ENCODE results near the gene FBXO41.

Gene FBXO41

DNA sequence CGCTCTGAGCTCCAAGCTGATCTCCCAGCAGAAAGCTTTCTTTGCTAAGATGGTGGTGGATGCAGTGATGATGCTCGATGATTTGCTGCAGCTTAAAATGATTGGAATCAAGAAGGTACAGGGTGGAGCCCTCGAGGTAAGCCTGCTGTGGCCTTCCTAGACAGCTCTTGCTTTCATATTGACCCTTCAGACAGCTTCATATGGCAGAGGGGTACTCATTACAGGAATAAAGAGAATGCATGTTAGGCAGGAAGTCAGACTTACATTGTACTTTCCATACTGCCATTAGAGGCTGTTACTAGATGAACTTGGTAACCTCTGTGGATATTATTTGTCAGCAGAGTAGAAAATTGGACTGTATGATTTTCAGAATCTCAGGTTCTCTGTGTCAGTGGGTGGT is 39.7 kb downstream of the FBXO41 start:
- DNase-seq (ENCODE audit: low read depth) = no peak

DNA sequence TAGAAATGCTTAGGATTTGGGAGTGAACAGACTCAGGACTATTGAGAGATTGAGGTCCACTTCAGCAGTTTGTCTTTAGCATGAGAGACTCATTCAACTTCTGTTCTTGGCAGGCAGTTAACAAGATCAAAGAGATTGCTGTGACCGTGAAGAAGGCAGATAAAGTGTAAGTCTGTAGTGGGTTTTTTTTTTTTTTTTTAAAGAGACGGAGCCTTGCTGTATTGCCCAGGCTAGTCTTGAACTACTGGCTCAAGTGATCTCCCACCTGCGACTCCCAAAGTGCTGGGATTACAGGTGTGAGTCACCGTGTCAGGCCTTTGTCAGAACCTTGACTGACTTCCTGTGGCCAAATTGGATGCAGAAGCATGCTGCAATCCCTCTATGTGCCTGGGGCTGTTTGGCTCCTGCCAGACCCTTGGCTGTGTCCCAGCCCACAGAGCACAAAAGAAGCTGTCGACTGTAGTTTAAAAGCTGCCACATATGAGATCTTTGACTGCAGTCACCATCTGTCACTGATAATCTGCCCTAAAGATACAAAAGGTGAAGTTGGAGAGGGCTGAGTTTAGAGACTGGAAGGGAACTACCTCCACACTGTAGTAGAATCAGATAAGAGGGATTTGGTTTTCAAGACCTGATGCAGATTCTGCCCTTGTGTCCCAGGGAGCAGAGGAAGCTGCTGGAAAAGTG is 40.3 kb downstream of the FBXO41 start:
- DNase-seq (ENCODE audit: low read depth) = peak; percentile 77

DNA sequence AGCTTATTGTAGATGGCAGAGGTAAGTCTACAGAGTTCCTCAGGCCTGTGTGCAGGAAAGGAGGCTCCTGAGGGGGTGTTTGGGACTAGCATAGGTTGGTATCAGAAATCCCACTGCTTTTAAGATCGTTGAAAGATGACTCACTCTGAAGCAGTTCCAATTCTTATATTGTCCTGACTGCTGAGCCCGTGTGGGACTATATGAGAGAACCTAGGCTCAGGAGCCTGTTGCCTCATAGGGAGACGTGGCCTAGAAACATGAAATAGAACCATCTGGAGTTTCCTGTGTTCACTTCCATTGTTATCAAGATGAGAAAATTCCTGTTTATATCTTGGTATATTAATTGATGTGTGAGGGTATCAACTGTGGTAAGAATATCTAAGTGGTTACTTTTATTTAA is 44.5 kb downstream of the FBXO41 start:
- no peak for DNase-seq (ENCODE audit: low read depth)

DNA sequence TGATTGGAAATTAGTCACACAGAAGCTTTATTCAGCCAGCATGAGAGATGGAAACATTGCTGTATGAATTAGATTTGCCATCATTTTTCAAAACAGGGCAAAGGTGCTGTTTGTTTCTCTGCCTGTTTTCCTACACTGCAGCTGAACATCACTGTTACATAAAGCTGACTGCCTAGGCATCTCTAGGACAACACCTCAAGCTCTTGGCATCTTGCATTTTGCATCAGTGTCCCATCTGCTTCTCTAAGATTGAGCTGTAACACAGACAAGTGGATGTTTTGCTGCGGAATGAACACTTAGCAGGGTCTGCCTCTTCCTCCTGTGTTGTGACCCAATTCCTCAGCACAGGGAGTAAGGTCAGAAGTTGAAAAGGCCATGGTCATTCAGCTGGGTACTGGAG is 45.3 kb downstream of the FBXO41 start:
- DNase-seq (ENCODE audit: low read depth) = no peak

DNA sequence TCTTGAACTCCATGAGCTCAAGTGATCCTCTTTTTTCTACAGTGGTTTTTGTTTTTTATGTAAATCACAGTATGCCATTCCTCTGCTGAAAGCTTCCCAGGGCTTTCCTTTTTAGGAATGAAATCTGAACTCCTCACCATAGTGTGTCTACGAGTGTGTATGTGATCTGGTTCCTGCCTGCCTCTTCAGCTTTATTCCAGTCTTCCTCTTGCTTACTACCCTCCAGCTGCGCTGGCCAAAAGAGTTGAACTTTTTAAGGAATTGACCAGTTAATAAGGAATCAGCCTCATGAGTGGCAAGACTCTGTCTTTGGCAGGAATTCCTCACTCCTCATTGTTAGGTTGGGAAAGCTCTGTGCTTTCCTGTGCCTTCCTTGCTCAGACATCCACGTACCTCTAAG is 46.1 kb downstream of the FBXO41 start:
- no peak for DNase-seq (ENCODE audit: low read depth)

DNA sequence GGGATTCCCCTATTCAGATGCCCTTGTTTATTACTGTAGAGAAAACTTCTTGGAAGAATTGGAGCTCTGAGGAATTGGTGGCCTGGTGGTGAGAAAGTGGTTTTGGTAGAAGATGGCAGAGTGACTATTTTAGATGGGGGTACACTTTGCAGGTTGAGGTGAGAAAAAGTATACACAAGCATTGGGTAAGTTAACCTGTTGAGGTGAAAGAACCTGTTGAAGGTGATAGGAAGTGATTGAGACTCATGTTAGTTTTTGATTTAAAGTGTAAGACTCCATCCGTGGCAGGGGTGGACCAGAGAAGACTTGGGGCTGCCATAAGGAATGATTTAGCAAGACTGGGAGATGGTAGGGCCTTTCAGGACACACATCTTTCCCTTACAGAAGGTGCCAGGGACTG is 47.1 kb downstream of the FBXO41 start:
- no peak for DNase-seq (ENCODE audit: low read depth)

DNA sequence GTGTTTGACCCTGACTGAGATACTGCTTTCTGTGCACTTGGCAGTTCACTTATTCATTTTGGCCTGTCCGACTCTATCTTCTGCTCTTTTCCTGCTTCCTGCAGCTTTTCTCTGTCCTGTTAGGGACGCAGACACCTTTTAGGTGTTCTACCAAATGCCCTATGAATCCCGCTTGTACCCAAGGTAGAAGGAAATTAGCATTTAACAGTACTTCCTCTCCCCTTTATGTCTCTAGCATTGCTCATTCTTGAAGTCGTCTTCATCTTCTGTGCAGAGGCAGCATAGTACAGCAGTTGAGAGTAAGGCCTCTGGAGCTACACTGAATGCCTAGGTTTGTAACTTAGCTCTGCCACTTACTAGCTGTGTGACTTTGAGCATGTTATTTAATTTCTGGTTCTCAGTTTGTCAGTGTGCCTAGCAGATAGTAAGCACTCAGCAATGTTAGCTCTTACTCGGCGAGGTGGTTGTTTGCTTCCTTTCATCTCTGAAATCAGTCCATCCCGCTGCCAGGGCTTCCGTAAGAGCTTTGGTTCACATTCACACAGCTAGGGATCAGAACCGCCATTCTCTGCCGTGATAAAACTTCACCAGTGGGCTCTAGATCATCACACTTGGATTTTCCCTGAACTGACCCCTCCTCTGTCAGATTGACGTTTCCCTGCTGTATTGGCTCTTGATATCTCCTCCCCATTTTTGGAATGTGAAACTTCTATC is 48.8 kb downstream of the FBXO41 start:
- no peak for DNase-seq (ENCODE audit: low read depth)

DNA sequence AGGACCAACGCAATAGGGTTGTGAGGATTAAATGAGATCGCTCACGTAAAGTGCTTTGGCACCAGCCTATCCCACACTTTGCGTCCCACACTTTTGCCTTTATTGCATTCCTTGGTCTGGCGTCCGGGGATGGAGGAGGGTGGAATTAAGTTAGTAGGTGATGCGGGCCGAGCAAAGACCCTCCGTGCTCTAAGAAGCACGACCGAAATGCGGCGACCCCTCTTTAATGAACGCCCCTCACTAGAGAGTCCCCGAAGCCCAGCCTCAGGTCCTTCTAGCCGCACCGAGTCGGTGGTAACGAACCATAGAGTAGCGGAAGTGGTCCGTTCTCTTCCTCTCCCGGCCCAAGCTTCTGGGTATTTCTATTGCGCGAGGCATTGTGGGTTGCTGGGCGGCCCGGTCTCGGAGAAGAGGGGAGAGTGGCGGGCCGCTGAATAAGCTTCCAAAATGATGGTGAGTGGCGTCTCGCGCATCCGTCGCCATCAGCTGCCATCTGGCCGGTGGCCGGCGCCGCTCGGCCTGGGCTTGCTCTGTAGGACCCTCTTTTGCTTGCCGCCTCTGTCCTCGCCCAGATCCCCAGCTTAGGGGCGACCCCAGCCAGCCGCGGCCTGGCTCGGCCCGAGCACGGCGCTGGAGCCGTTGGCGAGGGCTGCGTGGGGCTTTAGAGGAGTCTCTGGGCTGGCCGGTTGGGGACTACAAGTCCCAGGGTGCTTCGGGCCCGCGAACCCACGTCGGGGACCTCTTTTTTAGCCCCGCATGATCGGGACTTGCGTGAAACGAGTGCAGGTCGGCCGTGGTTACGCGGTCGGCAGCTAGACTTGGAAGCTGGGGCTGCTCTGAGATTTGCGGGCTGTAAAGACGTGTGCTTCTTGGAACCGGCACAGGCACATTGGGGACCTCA is 50.1 kb downstream of the FBXO41 start, which contains the start of gene CCT7:
CCT7 (plus strand) TSS at position 377 of the 901 bp plus-strand sequence; CDS start at position 448, 71 bp downstream.
- DNase-seq (ENCODE audit: low read depth) = peak; percentile 71

DNA sequence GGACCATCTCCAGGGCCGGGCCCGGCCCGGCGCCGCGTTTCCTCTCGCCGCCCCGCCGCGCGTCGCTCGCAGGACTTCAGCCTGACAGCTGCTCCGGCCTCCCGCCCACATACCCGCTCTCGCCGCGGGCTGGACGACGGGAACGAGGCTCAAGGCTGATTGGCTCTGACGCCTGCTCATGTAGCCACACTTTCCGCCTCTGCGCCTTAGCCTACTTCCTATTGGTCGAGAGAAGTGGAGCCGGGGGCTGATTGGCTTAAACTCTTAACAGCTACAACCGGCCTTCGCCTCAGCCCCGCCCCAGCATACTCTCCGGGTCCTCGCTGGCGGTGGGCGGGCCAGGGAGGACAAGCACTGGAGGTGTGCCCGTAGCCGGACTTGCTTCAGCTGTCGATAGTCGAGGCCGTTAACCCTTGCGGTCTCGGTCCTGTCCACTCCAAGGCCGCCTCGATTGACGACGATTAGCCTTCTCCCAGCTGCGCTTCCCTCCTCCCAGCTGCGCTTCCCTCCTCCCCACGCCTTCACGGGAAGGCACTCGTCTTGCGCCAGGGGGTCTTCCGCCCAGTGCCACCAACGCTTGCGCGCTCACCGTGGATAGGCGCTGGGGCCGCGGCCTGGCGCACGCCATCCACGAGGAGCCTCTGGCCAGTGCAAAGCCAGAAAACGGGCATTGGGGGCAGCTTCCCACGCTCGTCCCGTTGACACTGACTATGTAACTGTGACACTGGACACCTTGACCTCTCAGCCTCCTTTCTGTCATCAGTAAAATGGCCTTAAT is 50.9 kb downstream of the FBXO41 start, which contains the start of gene PRADC1:
PRADC1 (minus strand) TSS at position 86 of the 778 bp plus-strand sequence; CDS start at position 7, 79 bp downstream.
- DNase-seq (ENCODE audit: low read depth) = peak; percentile 99

DNA sequence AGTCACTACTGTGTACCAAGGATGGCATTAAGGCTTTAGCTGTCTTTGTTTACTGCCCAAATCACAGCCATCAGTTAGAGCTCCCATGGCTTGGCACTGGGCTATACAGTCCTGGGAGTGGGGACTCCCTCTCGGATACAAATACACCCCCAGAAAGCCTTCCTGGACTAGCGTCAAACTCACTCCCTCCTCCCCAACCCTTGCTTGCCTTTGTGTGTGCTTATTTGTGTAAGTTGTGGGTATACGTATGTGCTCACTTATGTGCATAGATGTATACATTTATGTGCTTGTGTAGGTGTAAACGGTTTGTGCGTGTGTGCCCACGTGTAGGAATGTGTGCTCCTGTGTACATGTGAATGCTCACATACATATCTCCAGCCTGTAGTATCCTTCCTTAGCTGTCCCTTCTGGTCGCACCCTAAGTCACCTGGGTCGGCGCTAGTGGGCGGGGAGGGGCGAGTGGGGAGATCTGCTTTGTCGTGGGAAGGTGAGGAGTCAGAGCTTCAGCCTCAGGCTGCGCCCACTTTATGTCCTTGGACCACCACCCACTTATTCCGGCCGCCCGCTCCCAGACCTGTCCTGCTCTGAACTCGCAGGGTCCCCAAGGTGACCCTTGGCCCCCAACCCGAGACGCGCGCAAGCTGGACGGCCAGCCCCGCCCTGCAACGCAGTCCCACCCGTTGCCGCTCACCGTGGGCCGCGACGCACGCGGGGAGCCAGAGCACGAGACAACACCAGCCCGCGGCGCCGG is 51.7 kb downstream of the FBXO41 start:
- no peak for DNase-seq (ENCODE audit: low read depth)

DNA sequence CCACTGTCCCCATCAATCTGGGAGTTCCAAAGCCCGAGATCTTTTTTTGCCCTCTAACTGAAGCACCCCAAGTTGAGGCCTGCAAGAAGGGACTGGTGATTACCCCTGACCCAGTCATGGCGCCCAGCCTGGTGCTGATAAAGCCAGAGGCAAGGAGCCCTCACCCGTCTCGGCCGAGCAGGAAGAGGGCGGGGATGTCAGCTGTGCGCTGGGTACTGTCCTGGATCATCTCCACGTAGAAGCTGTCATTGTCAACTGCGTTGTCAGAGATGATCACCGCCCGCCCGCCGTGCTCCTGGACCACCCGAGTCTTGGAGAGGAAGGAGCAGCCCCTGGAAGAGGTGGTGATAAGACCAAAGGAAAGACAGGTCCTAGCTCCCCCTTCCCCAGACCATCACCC is 55.6 kb downstream of the FBXO41 start:
- DNase-seq (ENCODE audit: low read depth) = no peak

DNA sequence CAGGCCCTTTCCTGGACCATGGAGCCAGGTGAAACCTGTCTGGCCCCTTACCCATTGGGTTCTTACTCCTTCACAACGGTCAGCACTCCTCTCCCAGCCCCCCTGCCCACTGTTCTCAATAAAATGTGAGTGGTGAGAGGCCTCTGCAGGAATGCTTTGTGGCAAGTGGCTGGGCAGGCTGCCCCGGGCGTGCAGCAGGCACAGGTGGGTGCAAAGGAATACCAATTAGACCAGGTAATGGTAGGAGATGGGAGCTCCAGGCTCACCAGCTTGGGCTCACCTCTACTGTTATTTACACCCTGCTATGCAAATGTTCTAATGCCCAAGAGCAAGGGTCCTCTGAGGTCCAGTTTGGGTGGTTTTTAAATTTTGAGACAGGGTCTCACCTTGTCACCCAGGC is 57.2 kb downstream of the FBXO41 start:
- DNase-seq (ENCODE audit: low read depth) = no peak

DNA sequence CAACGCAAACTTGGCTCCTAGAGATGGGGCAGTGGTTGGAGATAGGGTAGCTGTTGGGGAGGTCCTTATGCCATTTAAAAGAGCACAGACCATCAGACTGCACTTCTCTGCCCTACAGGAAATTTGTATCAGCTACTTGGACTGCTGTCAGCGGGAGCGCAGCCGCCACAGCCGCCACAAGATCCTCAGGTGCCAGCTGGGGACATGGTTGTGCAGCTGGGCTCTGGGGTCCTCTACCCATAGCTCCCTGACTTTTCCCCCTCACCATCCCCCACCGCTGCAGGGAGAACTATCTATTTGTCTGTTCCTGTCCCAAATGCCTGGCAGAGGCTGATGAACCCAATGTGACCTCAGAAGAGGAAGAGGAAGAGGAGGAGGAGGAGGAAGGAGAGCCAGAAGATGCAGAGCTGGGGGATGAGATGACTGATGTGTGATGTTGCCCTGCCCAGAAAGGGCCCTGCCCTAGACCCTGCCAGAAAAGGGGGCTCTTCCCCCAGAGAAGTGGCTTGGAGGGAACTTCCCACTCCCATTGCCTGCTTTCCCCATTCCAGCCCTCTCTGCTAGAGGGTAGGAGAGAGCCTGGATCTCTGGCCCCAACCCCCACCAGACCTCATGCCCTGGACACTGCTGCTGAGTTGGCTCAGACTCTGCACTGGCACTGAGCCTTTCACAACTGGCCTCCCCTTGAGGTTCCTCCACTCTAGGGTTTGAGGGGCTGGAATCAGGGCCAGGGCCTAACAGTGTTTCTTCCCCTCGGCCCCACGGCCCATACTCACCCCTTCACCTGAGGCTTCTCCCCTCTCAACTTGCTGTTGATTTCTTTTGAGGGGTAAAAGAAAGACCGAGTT is 58.5 kb downstream of the FBXO41 start:
- no peak for DNase-seq (ENCODE audit: low read depth)

DNA sequence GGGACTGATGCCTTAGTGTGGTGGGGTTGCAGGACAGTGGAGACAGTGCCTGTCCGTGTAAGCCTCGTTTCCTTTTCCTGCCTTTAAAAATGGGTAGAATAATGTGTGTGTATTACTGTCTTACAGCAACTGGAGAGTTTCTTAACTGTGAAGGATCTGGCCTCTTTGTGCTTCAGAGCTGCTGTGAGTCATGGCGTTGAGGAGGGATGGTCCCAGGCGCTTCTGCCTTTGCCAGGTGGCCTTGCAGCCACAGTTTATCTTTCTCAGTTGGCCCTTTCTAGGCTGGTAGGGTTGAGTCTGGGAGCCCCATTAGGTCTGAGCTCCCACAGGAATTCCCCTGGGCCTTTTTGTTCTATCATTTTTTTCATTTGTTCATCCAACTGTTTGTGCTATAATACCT is 60.5 kb downstream of the FBXO41 start:
- DNase-seq (ENCODE audit: low read depth) = no peak

DNA sequence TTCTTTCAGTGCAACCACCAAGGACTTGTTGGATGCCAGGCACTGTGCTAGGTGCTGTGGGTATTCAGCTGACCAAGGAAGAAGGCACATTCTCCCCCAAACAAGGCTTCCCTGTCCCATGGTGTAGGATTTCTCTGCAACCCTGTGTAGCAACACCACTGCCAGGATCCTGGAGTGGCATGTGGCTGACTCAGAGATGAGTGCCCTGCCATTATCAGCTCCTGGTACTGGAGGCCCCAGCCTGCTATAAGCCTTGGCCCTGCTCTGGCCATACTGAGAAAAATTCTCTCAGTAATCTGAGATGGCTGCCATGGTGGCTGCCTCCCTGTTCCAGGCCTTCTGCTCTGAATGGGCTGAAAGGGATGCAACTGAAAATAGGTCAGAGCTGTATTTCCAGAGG is 66.0 kb downstream of the FBXO41 start:
- DNase-seq (ENCODE audit: low read depth) = no peak

DNA sequence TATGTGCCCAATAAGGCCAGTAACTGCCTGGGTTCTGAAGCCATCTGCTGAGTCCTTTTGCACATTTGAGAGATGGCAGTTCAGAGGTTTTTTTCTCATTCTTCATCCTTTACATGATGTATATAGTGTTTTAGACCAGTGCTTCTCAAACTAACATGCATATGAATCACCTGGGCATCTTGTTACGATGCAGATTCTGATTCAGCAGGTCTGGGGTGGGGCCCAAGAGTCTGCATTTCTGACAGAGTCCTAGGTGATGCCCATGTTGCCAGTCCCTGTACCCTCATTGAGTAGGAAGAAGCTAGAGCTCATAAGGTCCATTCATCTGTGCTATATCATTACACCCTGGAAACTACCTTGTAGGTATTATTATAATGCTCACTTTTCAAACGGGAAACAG is 66.5 kb downstream of the FBXO41 start:
- DNase-seq (ENCODE audit: low read depth) = no peak

DNA sequence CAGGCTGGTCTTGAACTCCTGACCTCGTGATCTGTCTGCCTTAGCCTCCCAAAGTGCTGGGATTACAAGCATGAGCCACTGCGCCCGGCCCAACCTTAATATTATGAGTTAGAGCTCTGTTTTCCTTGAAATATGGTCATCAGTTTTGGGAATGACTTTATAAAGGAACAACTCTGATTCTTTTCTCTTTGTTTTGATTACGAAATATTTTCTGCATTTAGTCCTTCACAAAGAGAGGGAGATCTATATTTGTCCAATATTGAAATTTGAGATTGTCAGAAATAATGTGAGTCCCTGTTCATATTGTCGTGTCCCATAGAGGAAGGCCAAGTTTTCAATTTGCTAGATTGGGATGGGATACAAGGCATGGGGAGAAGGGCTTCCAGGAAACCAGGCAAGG is 67.1 kb downstream of the FBXO41 start:
- DNase-seq (ENCODE audit: low read depth) = no peak

DNA sequence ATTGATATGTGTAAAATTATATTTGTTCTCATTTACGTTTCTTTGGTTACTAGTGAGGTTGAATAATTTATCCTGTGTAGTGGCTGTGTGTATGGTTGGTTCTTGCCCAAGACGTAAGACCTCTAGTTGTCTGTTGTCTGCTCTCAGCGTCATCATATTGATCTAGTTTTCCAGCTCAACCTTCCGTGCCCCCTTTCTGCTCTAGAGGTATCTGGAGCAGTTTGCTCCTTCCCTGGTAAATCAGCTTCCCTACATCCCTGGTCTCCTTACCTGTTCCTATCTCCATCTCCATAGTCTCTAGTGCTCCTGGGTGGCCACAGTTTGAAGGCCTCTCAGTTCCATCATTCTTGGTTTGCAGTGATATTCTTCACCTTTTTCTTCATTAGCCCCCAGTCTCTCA is 69.0 kb downstream of the FBXO41 start:
- no peak for DNase-seq (ENCODE audit: low read depth)

DNA sequence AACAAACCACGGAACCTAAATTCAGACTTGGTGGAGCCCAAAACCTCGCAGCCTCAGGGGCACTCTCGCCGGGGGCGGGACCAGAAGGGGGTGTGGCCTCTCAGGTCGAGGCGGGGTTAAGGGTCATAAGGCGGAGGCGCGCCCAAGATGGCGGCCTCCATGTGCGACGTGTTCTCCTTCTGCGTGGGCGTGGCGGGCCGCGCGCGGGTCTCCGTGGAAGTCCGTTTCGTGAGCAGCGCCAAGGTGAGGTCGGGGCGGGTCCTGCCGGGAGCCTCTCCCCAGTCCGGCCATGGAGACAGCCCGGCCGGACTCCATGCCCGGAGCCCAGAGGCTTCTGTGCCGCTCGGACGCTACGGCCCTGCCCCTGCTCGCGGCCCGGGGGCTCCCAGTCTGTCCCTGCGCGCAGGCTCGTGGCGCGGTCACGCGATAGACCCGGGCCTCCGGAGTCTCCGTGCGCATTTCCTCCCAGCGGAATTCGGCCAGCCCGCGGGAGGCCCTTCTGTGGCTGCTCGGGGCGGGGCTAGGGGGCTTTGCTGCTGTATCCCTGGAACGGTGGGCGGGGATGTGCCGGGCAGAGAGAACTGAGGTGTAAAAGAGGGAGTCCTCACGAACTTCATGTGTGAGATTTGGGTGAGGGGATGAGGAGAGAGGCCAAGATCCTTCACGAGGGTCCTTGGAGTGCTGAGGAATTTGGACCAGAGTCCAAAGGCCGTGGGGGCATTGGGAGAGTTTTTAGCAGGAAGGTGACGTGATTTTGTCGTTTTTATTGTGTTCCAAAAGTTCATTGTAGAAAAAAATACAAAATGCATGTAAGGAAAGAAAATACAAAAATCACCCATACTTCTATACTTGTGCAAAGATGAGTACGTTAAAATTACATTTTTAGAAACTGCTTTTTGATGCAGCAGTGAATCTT is 69.9 kb downstream of the FBXO41 start, which contains the start of gene SMYD5:
SMYD5 (plus strand) TSS at position 126 of the 916 bp plus-strand sequence; CDS start at position 148, 22 bp downstream.
- DNase-seq (ENCODE audit: low read depth) = peak; percentile 43
